HG02973 (cell line): ENCODE measurements around the gene TMIGD1.
"Not testable (repeated sequence)": the region's sequence is repeated elsewhere in the genome, so short reads cannot be mapped to it uniquely, and the experiment has no call there.

Experiments
- ATAC-seq: cut with Tn5 transposase; IDR thresholded peaks from one replicate; pipeline ENCODE4 v1.9.1; 2021; ENCODE audit warnings: moderate library complexity; ENCODE audit not compliant: unreplicated experiment

TMIGD1 gene

DNA sequence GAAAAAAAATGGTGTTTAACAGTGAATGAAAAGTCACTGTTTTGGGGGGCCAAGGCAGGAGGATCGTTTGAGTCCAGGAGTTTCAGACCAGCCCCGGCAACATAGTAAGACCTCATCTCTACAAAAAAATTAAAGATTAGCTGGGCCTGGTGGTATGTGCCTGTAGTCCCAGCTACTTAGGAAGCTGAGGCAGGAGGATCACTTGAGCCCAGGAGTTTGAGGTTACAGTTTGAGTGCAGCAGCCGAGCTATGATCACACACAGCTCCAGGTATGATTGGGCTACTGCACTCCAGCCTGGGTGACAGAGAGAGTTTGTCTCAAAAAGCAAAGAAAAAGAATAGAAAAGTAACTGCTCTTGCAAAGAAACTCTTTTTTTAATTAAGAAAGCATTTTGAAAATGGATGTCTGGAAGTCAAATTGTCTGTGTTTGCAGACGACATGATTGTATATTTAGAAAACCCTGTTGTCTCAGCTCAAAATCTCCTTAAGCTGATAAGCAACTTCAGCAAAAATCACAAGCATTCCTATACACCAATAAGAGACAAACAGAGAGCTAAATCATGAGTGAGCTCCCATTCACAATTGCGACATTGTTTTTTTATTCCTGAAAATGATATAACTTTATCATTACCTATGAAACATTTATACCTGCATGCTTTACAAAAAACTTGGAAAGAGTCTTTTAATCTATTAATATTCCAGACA lies 24.4 kb upstream of the TMIGD1 start:
- no peak for ATAC-seq

DNA sequence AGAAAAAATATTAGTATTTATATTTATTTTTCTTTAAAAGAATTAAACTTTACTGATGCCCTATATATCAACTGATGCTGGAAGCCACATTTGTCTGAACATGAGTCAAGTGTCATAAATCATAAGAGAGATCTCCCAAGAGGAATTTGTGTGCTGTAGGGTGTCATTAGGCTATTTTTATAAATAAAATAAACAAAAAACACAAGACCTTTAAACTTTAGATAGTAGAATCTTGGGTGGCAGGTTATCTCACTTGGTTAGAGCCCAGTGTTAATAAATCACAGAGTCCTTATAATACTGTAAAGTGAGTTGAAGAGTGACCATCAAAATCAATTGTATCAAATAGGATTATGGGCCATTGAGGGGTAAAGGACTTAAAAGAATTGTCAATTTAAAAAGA lies 23.6 kb upstream of the TMIGD1 start:
- no peak for ATAC-seq

- no peak for ATAC-seq
Measured at GRCh38 chr17:30354701-30355100, 20.8 kb upstream of the TMIGD1 start.

DNA sequence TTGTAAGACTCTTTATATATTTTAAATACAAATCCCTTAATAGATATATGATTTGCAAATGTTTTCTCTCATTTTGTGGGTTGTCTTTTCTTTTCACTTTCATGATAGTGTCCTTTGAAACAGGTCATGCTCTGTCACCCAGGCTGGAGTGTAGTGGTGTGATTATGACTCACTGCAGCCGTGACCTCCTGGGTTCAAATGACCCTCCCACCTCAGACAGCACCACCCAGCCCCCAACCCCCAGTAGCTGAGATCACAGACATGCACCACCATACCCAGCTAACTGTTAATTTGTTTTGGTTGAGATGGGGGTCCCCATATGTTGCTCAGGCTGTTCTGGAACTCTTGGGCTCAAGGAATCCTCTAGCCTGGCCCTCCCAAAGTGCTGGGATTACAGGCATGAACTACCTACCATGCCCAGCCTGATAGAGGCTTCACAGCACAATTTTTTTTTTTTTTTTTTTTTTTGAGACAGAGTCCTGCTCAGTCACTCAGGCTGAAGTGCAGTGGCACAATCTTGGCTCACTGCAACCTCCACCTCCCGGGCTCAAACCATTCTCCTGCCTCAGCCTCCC lies 18.5 kb upstream of the TMIGD1 start:
- ATAC-seq, result no peak

DNA sequence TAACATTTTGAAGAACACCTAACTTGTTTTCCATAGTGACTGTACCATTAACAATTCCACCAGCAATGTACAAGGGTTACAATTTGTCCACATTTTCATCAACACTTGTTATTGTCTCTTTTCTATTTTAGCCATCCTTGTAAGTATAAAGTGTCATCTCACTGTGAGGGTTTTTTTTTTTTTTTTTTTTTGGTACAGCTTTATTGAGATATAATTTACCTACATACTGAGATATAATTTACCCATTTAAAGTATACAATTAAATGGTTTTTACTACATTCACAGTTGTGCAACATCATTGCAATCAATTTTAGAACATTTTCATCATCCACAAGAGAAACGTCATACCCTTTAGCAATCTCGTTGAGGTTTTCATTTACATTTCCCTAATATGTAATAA lies 17.9 kb upstream of the TMIGD1 start:
- ATAC-seq, result no peak

DNA sequence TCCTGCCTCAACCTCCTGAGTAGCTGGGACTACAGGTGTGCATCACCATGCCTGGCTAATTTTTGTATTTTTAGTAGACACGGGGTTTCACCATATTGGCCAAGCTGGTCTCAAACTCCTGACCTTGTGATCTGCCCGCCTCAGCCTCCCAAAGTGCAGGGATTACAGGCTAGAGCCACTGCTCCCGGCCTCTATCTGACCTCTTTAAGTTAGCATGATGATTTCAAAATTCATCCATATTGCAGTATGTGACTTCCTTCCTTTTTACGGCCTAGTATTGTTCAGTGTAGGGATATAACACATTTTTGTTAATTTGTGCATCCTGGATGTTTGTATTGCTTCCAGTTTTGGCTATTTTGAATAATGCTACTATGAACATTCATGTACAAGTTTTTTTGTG lies 17.4 kb upstream of the TMIGD1 start:
- ATAC-seq, result not testable (repeated sequence)

DNA sequence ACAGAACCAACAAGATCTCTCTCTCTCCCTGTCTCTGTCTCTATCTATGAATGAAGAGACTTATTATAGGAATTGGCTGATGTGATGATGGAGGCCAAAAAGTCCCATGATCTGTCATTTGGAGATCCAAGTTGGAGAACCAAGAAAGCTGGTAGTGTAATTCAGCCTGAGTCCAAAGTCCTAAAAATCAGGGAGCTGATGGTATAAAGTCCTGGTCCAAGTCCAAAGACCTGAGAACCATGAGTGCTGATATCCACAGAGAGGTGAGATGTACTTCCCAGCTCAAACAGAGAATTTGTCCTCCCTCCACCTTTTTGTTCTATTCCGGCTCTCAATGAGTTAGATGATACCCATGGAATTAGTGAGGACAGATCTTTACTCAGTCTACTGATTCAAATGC lies 15.4 kb upstream of the TMIGD1 start:
- no peak for ATAC-seq

GRCh38 chr17:30347488-30347887 lies 13.6 kb upstream of the TMIGD1 start:
- no peak for ATAC-seq

DNA sequence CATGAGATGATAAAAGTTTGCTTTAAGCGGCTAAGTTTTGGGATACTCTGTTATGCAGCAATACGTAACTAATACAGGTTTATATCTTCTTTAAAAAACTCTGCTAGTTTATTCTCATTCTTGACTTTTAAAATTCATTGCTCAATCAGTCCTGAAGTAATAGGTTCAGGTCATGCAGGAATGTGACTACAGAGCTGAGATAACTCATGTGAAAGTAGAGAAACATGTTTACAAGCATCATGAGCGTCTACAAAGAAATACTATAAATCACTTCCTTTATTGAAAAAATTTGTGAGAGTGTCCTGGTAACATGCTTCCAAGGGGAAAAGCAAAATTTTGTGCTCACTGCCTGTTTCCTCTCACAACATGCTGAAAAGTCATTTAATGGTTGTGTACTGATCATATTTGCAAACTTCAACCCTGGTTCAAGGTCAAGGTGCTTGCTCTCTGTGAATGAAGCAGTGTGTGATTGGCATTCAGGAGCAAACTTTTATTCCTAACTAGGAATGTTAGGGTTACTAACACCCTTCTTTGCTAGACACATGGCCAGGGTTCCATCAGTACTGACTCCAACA lies 12.5 kb upstream of the TMIGD1 start:
- ATAC-seq, result no peak

DNA sequence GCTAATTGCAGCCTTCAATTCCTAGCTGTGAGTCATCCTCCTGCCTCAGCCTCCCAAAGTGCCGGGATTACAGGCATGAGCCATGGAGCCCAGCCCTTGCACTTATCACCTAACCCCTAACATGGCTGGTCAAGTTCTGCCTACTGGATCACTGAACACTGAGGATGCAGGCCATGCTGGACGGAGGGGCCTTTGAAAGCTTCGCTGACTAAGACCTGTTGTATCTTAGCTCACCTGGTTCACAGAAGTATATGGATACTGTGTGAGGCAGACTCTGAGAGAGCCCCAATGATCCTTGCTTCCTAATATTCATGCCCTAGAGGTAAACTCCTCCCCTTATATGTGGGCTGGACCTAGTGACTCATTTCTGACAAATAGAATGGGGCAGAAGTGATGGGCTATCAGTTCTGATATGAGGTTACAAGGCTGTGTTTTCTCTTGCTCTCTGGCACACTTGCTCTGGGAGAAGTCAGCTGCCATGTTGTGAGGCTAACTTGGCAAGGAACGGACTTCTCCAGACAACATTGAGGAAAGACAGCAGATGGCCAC lies 11.7 kb upstream of the TMIGD1 start:
- ATAC-seq, result no peak

GRCh38 chr17:30345089-30345433 lies 11.2 kb upstream of the TMIGD1 start:
- ATAC-seq, result no peak

DNA sequence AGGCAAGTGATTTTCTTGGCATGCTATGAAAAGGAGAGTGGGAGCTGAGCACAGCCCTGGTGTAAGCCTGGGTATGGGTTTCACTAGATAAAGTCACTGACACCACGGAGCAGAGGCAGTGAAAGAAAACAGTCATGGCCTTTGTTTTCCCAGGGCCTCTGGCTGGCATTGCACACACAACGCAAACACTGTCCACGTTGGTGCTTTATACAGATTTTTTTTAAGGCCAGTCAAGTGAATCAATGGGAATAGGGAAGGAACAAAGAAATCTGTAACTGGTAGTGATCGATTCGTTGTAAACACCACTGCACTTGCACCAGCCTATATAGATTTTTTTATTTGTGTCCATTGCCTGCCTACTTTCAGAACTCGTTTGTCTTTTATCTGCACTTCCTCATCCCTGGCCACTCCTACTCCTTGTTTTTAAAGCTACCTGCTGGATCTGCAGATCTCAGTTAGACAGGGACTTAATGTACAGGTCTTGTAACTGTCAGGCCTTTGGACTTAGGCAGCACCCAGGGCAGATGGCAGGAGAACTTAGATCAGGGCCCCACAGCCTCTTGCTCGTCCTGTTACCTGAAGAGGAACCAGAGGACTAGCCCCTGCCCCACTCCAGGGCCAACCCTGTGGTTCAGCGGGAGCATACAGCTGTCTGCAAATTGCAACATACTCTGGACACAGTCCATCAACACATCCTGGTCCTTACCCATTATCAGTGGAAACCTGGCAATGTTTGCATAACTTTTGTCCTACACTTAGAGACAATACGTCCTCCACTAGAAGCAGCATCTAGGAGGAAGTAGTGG lies 10.6 kb upstream of the TMIGD1 start:
- ATAC-seq, result no peak

- ATAC-seq, result no peak
Measured at GRCh38 chr17:30343796-30344195, 9.9 kb upstream of the TMIGD1 start.

- ATAC-seq, result not testable (repeated sequence)
Measured at GRCh38 chr17:30343244-30343643, 9.4 kb upstream of the TMIGD1 start.

DNA sequence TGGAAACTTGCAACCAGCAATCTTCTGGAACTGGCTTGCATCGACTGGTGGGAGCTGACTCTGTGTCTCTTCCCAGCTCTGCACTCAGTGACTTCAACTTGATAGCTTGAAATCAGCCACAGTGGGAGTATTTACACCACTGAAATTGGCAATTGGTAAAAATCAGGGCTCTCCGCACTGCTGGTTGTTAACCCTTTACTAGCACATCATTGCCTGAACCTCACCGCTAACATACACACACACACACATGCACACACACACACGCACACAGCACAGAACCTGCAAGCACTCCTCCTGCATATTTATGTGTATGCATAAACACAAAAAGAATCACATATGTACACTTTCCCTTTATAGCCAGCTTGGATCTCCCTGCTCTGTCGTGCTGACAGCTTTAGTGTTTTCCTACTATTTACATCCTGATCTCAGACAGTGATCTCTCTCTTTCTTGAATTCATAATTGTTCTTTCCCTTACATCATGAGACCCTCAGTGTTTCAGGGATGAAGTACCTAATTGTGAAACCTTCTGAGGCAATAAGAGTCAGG lies 7.9 kb upstream of the TMIGD1 start:
- ATAC-seq, result no peak

GRCh38 chr17:30340801-30341356 lies 7.0 kb upstream of the TMIGD1 start:
- ATAC-seq, result no peak

GRCh38 chr17:30339086-30339485 lies 5.2 kb upstream of the TMIGD1 start:
- ATAC-seq, result no peak

GRCh38 chr17:30337393-30337999 lies 3.6 kb upstream of the TMIGD1 start:
- ATAC-seq, result no peak

DNA sequence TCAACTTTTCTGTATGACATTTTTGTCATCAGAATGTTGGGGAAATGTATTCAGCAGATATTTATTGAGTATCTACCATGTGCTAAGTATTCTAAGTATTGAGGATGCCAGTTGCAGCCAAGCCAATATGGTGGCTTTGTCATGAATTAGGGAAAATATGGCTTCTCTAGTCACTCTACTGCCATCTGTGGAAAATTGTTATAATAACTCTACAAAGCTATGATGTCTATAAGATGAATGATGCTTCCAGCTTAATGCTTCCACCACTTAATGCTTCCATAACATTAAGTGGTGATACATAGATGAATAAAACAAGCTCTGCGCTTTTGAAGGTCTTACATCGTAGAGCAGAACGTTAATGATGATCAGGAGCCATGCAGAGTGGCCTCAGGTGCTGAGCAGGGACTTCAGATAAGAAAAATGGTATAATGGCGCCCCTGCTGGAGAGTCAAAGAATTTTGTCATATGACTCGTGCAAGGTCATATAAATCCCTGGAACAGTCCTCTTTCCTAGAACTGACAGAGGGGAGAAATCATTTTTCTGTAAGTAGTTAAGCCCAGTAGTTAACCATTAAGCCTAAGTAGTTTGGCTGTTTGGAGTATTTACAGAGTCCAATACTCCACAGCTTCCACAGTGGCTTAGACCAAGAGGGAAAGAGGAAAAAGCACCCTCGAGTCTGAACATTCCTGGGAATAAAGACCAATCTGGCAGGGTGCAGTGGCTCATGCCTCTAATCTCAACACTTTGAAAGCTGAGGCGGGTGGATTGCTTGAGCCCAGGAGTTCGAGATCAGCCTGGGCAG lies 2.7 kb upstream of the TMIGD1 start:
- no peak for ATAC-seq

- ATAC-seq, result no peak
Measured at GRCh38 chr17:30334421-30334820, 564 bp upstream of the TMIGD1 start.
